ENCODE data around the gene ECPAS. TPM values are rescaled to one million over a fixed set of nuclear protein-coding genes. Genes with fewer than 3 reads are reported as not detected.

Gene ECPAS, protein sequence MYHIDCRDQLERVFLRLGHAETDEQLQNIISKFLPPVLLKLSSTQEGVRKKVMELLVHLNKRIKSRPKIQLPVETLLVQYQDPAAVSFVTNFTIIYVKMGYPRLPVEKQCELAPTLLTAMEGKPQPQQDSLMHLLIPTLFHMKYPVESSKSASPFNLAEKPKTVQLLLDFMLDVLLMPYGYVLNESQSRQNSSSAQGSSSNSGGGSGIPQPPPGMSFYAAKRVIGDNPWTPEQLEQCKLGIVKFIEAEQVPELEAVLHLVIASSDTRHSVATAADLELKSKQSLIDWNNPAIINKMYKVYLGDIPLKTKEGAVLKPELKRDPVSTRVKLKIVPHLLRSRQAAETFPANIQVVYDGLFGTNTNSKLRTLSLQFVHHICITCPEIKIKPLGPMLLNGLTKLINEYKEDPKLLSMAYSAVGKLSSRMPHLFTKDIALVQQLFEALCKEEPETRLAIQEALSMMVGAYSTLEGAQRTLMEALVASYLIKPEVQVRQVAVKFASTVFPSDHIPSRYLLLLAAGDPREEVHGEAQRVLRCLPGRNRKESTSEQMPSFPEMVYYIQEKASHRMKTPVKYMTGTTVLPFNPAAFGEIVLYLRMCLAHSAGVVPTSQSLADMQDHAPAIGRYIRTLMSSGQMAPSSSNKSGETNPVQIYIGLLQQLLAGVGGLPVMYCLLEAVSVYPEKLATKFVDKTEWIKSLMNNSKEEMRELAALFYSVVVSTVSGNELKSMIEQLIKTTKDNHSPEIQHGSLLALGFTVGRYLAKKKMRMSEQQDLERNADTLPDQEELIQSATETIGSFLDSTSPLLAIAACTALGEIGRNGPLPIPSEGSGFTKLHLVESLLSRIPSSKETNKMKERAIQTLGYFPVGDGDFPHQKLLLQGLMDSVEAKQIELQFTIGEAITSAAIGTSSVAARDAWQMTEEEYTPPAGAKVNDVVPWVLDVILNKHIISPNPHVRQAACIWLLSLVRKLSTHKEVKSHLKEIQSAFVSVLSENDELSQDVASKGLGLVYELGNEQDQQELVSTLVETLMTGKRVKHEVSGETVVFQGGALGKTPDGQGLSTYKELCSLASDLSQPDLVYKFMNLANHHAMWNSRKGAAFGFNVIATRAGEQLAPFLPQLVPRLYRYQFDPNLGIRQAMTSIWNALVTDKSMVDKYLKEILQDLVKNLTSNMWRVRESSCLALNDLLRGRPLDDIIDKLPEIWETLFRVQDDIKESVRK (N-terminal part only)
- total RNA-seq (57.3 and 65.6 TPM in 2 replicates), polyA plus RNA-seq (29.1 and 32.1 TPM in 2 replicates)

DNA sequence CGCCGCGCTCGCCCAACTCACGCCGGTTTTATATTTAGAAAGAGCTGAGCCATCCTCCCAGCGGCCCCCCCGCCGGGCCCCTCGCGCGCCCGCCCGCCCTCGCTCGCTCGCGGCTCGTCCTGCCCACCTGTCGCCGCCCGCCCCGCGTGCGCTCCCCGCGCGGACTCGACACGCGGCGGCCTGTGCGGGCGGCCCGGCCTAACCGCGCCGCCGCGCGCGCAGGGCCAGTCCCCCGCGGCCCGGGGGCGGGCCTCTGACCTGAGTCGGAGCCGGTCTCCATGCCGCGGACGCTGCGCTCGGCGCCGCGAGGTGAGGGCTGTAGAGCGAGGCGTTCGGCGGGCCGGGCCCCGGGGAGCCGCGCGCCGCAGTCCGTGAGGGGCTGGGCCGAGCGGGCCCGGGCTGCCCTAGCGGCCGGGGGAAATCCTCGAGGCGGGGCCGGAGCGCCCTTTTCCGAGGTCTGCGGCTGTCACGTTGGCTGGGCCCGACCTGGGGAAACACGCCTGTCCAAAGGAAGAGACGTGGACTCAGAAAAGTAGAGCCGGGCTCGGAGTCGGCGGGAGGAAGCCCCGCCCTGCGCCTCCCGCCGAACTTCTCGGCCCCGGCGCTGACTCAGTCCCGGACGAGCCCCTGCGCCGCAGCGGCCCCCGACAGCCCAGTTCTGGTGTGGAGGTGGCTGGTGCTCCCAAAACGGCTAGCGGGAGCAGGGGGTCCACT lies at the start of gene ECPAS:
TSS of gene ECPAS (minus strand) at position 526 of the 714 bp plus-strand sequence. CDS start 11,465 bp downstream, outside the sequence.
- WGBS (ENCODE audit: low lambda C conversion rate, missing lambda C conversion rate): 1% methylated on average over 41 of the region's 101 CpGs
- TF ChIP-seq EZH2 (IDR thresholded peaks at IDR 0.05; ENCODE audit: borderline replicate concordance): no peak
- no peak for TF ChIP-seq EZH2phosphoT487 (IDR thresholded peaks at IDR 0.05; ENCODE audit: low read depth, severe bottlenecking, unreplicated experiment)
- no peak for TF ChIP-seq CTCF (IDR thresholded peaks at IDR 0.05; ENCODE audit: poor library complexity)
- Histone ChIP-seq H4K20me1 (ENCODE audit: insufficient read depth, poor library complexity, severe bottlenecking) (peaks cover 8% of the 10 kb centered on the region), H3K27ac (peak within 1 kb of the TSS; percentile 100), H3K4me1 (ENCODE audit: insufficient read depth) (peaks cover 11% of the 10 kb centered on the region), H3K4me2 (peak within 1 kb of the TSS; percentile 77), H3K9me2 (replicated peaks; ENCODE audit: insufficient read depth) (no peaks in the 10 kb centered on the region), H2AFZ (peak within 1 kb of the TSS; percentile 81), H3K36me3 (replicated peaks; ENCODE audit: insufficient read depth, low read depth) (no peaks in the 10 kb centered on the region), H3K27me3 (no peaks in the 10 kb centered on the region), H3K9me3 (ENCODE audit: low read depth) (no peaks in the 10 kb centered on the region), H3K79me2 (peaks cover 36% of the 10 kb centered on the region), H3K4me3 (peak within 1 kb of the TSS; percentile 97)
- DNase-seq (ENCODE audit: low spot score): peak; percentile 92

DNA sequence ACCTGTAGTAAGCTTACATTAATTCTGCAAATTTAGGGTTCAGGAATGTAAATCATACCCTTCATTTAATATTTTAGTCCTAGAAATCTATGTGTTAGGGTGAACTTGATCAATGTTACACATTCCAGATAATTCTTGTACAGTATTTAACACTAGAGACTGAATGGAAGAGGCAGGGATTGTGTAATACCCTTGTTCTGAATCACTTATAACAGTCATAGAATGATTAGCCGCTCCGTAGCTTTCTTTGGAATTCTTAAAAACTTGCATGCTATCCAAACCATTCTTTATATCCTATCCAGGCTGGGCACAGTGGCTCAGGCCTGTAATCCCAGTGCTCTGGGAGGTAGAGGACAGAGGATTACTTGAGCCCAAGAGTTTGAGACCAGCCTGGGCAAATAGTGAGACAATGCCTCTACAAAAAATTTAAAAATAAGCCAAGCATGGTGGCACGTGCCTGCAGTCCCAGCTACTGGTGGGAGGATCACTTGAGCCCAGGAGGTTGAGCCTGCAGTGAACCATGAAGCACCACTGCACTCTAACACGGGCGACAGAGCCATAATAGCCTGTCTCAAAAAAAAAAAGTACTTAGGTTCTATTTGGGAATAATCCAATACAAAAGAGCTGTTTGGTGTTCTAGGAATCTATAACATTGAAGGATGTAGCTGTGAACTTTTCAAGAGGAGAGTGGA lies 49.1 kb upstream of the ECPAS start:
- no peaks in the 10 kb centered on the region for H4K20me1 ChIP-seq (ENCODE audit: insufficient read depth, poor library complexity, severe bottlenecking)
- H3K79me2 ChIP-seq: no peaks in the 10 kb centered on the region
- H3K27me3 ChIP-seq: no peaks in the 10 kb centered on the region
- no peaks in the 10 kb centered on the region for H3K9me2 ChIP-seq (replicated peaks; ENCODE audit: insufficient read depth)
- H3K36me3 ChIP-seq (replicated peaks; ENCODE audit: insufficient read depth, low read depth): no peaks in the 10 kb centered on the region
- H3K9me3 ChIP-seq (ENCODE audit: low read depth): peaks cover 11% of the 10 kb centered on the region
- no peak for TF ChIP-seq CTCF (IDR thresholded peaks at IDR 0.05; ENCODE audit: poor library complexity)
- no peak for TF ChIP-seq EZH2 (IDR thresholded peaks at IDR 0.05; ENCODE audit: borderline replicate concordance)
- no peak for TF ChIP-seq EZH2phosphoT487 (IDR thresholded peaks at IDR 0.05; ENCODE audit: low read depth, severe bottlenecking, unreplicated experiment)
- H3K4me3 ChIP-seq: no peak overlapping the region
- no peaks in the 10 kb centered on the region for H3K4me1 ChIP-seq (ENCODE audit: insufficient read depth)
- no peak overlapping the region for H3K27ac ChIP-seq
- WGBS (ENCODE audit: low lambda C conversion rate, missing lambda C conversion rate): 91% methylated on average over 5 of the region's 5 CpGs
- no peak overlapping the region for H3K4me2 ChIP-seq
- no peak overlapping the region for H2AFZ ChIP-seq
- DNase-seq (ENCODE audit: low spot score): no peak

GRCh38 chr9:111531716-111532115 lies 47.5 kb upstream of the ECPAS start:
- no peak overlapping the region for H3K27ac ChIP-seq
- no peaks in the 10 kb centered on the region for H4K20me1 ChIP-seq (ENCODE audit: insufficient read depth, poor library complexity, severe bottlenecking)
- no peak overlapping the region for H3K4me2 ChIP-seq
- H3K79me2 ChIP-seq: no peaks in the 10 kb centered on the region
- WGBS (ENCODE audit: low lambda C conversion rate, missing lambda C conversion rate): 99% methylated on average over 4 of the region's 4 CpGs
- peaks cover 5% of the 10 kb centered on the region for H3K9me3 ChIP-seq (ENCODE audit: low read depth)
- no peaks in the 10 kb centered on the region for H3K36me3 ChIP-seq (replicated peaks; ENCODE audit: insufficient read depth, low read depth)
- no peaks in the 10 kb centered on the region for H3K9me2 ChIP-seq (replicated peaks; ENCODE audit: insufficient read depth)
- H3K27me3 ChIP-seq: no peaks in the 10 kb centered on the region
- no peaks in the 10 kb centered on the region for H3K4me1 ChIP-seq (ENCODE audit: insufficient read depth)
- H2AFZ ChIP-seq: no peak overlapping the region
- DNase-seq (ENCODE audit: low spot score): no peak
- TF ChIP-seq CTCF (IDR thresholded peaks at IDR 0.05; ENCODE audit: poor library complexity): no peak
- TF ChIP-seq EZH2phosphoT487 (IDR thresholded peaks at IDR 0.05; ENCODE audit: low read depth, severe bottlenecking, unreplicated experiment): no peak
- TF ChIP-seq EZH2 (IDR thresholded peaks at IDR 0.05; ENCODE audit: borderline replicate concordance): no peak
- H3K4me3 ChIP-seq: no peak overlapping the region
